GM12891 (cell line): ENCODE measurements around the gene PDS5B.
"Not testable (repeated sequence)": the region's sequence is repeated elsewhere in the genome, so short reads cannot be mapped to it uniquely, and the experiment has no call there.

Experiments used
- DNase-seq: peaks from one replicate; pipeline ENCODE4 v3.0.0; 2011; ENCODE audit warnings: low spot score; ENCODE audit not compliant: insufficient read length
- FAIRE-seq: peaks from 2 replicates; lab custom pipeline; 2011; peaks lifted over from hg19 to GRCh38; lab: Jason Lieb, UNC
- PAX5 ChIP-seq: IDR thresholded peaks from 2 replicates; pipeline ENCODE4 v1.6.1; 2011; ENCODE audit warnings: low read length, moderate library complexity, mild to moderate bottlenecking; ENCODE audit not compliant: insufficient read depth, severe bottlenecking
- POLR2A ChIP-seq: IDR thresholded peaks from 2 replicates; pipeline ENCODE4 v1.6.1; 2011; ENCODE audit warnings: low read depth, low read length, control low read depth
- POLR2AphosphoS5 ChIP-seq: IDR thresholded peaks from 2 replicates; pipeline ENCODE4 v1.6.1; 2011; ENCODE audit warnings: low read depth, low read length, control low read depth
- POU2F2 ChIP-seq: IDR thresholded peaks from 2 replicates; pipeline ENCODE4 v1.6.1; 2011; ENCODE audit warnings: low read depth, mild to moderate bottlenecking, control low read depth, low read length, moderate library complexity
- SPI1 ChIP-seq: IDR thresholded peaks from 2 replicates; pipeline ENCODE4 v1.6.1; 2011; ENCODE audit warnings: low read depth, low read length, control low read depth
- TAF1 ChIP-seq: IDR thresholded peaks from 2 replicates; pipeline ENCODE4 v1.6.1; 2011; ENCODE audit warnings: low read depth, low read length, control low read depth

The PDS5B gene

GRCh38 chr13:32682130-32682529 lies 95.9 kb downstream of the PDS5B start:
- TF ChIP-seq PAX5 (no peak), POLR2AphosphoS5 (no peak), POU2F2 (no peak), POLR2A (no peak), SPI1 (no peak), TAF1 (no peak)
- FAIRE-seq (no peak), DNase-seq (no peak)

GRCh38 chr13:32682740-32683139 lies 96.5 kb downstream of the PDS5B start:
- DNase-seq = no peak
- TF ChIP-seq PAX5 (no peak), TAF1 (no peak), POLR2AphosphoS5 (no peak), POU2F2 (no peak)
- FAIRE-seq = peak; percentile 9

- DNase-seq = no peak
These were observed 101.0 kb downstream of the PDS5B start for GRCh38 chr13:32687275-32687674.

DNA sequence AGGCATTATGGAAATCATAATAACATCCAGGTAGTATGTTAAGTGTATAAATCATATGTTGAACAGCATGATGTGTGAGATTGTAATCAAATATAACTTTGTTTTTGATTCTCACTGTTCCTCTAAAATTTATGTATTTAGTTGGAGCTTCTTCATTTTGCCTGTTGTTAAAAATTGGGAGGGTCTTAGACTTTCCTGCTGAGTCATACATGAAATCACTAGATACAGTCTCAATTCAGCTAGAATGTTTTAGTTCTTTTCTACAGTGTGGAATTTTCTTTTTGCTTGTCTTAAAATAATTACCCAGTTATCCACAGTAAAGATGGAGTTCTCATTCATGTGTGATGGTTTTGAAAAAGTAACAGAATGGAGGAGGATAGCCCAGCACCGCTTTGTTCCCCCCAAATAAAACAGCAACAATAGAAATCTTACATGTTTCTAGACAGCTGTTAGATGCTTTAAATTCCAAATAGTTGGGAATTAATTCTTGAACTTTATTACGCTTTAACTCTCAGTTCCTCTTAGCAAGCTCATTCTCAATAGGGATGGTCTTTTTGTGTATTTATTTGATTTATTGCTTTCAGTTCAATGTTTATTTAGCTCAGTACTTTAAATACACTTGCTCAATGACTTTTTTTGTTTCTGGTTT lies 109.5 kb downstream of the PDS5B start:
- TF ChIP-seq SPI1 = peak; percentile 28; the same call in 1 of the 2 replicates
- TF ChIP-seq POU2F2 = no peak
- FAIRE-seq = peak; percentile 16
- DNase-seq = no peak

More at GRCh38 chr13:32687275-32687674, 101.0 kb downstream of the PDS5B start:
- FAIRE-seq = no peak
- TF ChIP-seq PAX5 = no peak
- TF ChIP-seq SPI1 = no peak
- TF ChIP-seq POLR2A = no peak
- no peak for TF ChIP-seq POLR2AphosphoS5
- TF ChIP-seq TAF1 = no peak
- no peak for TF ChIP-seq POU2F2

DNA sequence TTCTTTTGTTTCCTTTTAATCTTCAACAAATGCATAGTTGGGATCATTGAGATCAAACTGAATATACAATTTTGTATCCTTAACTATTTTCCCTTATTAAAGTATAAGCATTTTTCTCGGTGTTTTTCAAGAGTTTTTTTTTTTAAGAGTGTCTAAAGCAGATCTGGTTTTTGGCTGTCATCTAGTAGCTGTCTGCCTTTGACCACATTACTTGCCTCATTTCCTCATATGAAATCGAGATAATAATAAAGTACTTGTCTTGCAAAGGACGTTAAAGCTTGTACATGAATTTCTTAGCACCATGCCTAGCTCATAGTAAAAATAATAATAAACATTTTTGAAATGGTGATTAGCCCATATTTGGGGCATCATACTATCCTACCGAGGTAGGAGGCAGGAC lies 121.2 kb downstream of the PDS5B start:
- no peak for TF ChIP-seq SPI1
- no peak for TF ChIP-seq POU2F2
- TF ChIP-seq TAF1 = no peak
- no peak for TF ChIP-seq POLR2AphosphoS5
- no peak for TF ChIP-seq PAX5
- TF ChIP-seq POLR2A = no peak
- FAIRE-seq (no peak), DNase-seq (no peak)

DNA sequence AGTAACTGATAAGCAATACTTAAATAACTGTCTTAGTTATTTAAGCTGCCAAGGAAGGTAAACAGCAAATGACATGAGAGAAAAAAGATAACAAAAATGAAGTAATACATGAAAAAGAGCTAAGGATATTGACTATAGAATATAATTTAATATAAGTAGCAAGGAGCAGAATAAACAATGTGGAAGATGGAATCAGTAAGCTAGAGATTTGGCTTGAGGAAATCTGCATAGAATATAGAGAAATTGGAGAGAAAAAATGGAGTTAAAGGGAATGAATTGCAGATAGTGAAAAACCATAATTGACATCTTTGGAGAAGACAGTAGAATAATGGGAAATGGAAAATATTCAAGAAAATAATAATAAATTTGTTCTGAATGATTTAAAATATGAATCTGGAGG lies 127.1 kb downstream of the PDS5B start:
- no peak for TF ChIP-seq POU2F2
- TF ChIP-seq POLR2AphosphoS5 = no peak
- TF ChIP-seq PAX5 = no peak
- TF ChIP-seq POLR2A = no peak
- no peak for TF ChIP-seq TAF1
- no peak for TF ChIP-seq SPI1
- no peak for FAIRE-seq
- DNase-seq = no peak

GRCh38 chr13:32716201-32716600 lies 129.9 kb downstream of the PDS5B start:
- FAIRE-seq, DNase-seq: not testable (repeated sequence)

DNA sequence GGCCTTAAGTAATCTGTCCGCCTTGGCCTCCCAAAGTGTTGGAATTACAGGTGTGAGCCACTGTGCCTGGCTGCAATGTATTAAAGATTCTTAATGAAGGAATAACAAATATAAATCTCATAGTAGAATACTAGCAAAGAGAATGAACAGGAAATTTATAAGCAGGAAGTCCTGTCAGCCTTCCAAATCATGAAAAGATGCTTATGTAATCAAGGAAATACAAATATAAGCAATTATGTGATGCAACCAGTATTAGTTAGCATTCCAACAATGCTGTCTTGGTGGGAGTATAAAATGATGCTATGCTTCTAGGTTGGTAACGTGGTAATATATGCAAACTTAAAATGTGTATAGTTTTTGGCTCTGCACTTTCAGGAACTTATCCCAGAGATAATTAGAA lies 133.8 kb downstream of the PDS5B start:
- no peak for DNase-seq
- FAIRE-seq = no peak
- no peak for TF ChIP-seq POU2F2
- TF ChIP-seq POLR2A = no peak
- no peak for TF ChIP-seq SPI1

- DNase-seq, FAIRE-seq: not testable (repeated sequence)
These were observed 135.1 kb downstream of the PDS5B start for GRCh38 chr13:32721131-32722034.

DNA sequence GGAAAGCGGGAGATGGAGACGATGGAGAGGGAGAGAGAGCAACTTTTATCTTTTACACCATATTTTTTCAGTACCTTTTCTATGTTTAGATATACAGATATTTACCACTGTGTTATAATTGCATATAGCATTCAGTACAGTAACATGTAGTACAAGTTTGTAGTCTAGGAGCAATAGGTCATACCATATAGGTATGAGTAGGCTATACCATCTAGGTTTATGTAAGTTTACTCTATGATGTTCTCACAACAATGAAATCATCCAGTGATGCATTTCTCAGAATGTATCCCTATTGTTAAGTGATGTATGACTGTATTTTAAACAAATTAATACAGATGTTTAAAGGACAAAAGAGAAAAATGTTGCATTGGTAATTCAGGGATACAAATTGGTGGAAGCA lies 136.1 kb downstream of the PDS5B start:
- DNase-seq (no peak), FAIRE-seq (no peak)
- no peak for TF ChIP-seq POLR2A
- TF ChIP-seq TAF1 = no peak
- TF ChIP-seq SPI1 = no peak
- no peak for TF ChIP-seq POLR2AphosphoS5
- no peak for TF ChIP-seq PAX5
- TF ChIP-seq POU2F2 = no peak
